HT1080 (cell line): ENCODE results near the gene CYP26A1. TPM values are rescaled to one million over a fixed set of nuclear protein-coding genes. Genes with fewer than 3 reads are reported as not detected.
A peak's percentile ranks its signal among the peaks of the same experiment; 100 is the strongest.

ENCODE experiments used
- DNase-seq: peaks from one replicate; pipeline ENCODE4 v3.0.0-alpha.2; 2015; ENCODE audit warnings: low read depth
- polyA plus RNA-seq, 2 experiments: library from polyadenylated mRNA; depleted of rRNA; stranded (reverse); fragments of >200 nt; gene quantifications; 2 replicates each; pipeline ENCODE4 v1.2.3, GENCODE V29; 2015
- total RNA-seq: library from RNA; depleted of rRNA; stranded (reverse); fragments of >200 nt; shearing (Covaris generic); gene quantifications from 2 replicates; pipeline ENCODE4 v1.2.3, GENCODE V29; 2014; rRNA removed

Gene CYP26A1, protein sequence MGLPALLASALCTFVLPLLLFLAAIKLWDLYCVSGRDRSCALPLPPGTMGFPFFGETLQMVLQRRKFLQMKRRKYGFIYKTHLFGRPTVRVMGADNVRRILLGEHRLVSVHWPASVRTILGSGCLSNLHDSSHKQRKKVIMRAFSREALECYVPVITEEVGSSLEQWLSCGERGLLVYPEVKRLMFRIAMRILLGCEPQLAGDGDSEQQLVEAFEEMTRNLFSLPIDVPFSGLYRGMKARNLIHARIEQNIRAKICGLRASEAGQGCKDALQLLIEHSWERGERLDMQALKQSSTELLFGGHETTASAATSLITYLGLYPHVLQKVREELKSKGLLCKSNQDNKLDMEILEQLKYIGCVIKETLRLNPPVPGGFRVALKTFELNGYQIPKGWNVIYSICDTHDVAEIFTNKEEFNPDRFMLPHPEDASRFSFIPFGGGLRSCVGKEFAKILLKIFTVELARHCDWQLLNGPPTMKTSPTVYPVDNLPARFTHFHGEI
- not detected in 2 replicates for total RNA-seq
- polyA plus RNA-seq (2015; cell fraction: cytosol; rRNA removed): not detected in 2 replicates
- polyA plus RNA-seq (2015; cell fraction: nucleus; rRNA removed): 0.98 TPM in 1 of 2 replicates, not detected in the other

DNA sequence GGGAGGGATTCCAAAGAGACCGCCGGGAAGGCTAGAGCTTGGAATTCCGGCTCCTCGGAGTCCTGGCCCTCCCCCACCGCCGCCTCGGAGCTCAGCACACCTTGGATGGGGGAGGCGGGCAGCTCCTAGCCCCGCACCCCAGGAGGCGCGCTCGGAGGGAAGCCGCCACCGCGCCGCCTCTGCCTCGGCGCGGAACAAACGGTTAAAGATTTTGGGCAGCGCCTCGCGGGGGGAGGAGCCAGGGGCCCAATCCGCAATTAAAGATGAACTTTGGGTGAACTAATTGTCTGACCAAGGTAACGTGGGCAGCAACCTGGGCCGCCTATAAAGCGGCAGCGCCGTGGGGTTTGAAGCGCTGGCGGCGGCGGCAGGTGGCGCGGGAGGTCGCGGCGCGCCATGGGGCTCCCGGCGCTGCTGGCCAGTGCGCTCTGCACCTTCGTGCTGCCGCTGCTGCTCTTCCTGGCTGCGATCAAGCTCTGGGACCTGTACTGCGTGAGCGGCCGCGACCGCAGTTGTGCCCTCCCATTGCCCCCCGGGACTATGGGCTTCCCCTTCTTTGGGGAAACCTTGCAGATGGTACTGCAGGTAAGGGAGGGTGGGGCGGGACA is at the start of gene CYP26A1:
CYP26A1 (plus strand) TSS at position 355 of the 608 bp plus-strand sequence; CDS start at position 397, 42 bp downstream.
- DNase-seq: no peak

DNA sequence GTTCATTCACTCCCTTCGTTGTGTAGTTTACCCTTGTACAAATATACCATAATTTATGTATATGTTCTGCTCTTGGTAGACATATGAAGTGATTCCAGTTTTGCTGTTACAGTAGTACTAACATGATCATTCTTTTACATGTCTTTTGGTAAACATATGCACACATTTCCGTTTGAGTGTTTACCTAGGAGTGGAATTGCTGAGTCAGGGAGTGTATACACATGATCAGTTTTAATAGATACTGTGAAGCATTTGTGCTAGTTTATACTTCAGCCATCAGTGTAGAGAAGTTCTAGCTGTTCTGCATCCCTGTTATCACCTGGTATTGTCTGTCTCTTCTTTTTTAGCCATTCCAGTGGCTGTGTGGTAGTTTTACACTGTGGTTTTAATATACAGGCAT is 47.6 kb upstream of the CYP26A1 start:
- no peak for DNase-seq

DNA sequence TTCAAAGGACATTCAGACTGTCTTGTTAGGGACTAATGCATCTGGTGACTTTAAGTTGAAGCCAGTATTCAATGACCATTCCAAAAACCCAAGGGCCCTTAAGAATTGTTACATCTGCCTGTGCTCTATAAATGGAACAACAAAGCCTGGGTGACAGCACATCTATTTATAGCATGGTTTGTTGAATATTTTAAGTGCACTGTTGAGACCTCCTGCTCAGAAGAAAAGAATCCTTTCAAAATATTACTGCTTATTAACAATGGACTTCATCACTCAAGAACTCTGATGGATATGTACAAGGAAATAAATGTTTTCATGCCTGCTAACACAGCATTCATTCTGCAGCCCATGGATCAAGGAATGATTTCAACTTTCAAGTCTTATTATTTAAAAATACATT is 46.2 kb upstream of the CYP26A1 start:
- DNase-seq: no peak

DNA sequence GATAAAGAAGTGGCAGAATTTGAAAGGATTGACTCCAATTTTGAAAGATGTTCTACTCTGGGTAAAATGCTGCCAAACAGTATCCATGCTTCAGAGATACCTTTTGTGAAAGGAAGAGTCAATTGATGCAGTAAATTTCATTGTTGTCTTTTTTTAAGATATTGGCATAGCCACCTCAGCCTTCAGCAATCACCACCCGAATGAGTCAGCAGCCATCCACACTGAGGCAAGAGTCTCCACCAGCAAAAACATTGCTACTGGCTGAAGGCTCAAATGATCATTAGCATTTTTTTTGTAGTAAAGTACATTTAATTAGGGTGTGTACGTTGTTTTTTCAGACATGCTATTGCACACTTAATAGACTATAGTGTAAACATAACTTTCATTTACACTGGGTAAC is 44.8 kb upstream of the CYP26A1 start:
- DNase-seq: peak; percentile 73

DNA sequence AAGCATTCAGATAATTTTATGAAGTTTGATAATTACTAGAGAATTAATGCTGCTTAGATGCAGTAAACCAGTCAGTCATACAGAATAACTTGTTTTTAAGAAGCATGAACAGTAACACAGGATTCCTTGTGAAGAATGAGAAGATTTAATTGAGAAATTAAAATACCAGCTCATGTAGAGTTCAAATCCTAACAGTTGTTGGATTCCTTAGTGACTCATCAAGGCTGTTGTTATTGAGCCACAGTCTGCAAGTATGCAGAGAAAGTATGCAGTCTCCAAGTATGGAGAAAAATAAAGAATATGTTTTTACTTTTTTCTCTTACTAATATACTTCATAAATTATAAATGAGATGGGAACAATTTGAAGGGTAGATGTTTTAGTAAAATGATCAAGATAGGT is 43.3 kb upstream of the CYP26A1 start:
- DNase-seq: peak; percentile 56

DNA sequence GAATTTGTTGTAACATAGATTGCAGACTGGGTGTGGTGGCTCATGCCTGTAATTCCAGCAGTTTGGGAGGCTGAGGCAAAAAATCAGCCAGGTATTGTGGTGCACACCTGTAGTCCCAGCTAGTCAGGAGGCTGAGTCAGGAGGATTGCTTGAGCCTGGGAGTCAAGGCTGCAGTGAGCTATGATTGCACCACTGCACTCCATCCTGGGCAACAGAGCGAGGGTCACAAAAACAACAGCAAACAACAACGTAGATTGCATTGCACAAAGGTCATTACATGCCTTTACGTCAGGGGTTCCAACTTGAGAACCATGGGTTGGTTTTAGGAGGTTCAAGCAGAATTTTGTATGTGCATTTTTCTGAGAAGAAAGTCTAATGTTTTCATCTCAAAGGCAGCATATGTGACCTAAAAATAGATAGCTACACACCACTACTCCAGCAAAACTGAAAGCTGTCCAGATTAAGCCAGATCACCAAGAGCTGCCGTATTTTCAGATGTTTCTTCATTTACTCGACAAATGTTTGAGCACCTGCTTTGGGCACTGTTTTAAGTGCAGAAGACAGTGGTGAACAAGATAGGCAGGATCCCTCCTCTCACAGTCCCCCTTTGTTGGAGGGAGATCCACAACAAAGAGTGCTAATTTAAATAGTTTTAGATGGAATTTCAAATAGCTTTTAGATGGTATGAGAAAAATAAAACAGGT is 41.4 kb upstream of the CYP26A1 start:
- DNase-seq: no peak

DNA sequence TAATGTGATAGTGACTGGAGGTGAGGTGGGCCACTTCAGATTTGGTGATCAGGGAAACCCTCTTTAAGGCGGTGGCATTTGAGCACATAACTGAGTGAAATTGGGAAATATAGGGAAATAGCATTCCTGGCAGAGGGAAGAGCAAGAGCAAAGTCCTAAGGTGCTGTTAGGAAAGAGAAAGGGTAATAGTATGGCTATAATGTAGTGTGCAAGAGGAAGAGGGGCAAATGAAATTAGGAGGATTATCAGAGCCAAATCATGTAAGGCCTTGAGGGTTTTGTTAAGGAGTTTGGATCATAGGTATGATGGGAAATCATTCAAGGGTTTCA is 40.9 kb upstream of the CYP26A1 start:
- no peak for DNase-seq

DNA sequence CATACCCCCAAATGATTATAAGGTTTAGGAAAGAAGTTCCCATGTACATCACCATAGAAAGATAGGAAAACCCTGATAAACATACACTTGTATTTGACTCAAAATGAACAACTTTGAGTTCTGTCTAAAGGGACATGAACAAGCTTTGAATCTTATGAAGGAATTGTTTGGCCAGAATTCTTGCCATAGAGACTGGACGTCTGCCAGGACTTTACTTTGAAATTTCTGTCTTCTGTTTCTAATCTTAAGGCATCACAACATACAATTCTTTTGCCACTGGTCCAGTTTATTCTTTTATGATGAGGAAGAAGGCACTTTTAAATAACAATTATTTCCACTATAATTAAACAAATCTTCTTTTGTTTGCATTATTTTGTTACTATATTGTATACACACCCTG is 39.3 kb upstream of the CYP26A1 start:
- DNase-seq: no peak

DNA sequence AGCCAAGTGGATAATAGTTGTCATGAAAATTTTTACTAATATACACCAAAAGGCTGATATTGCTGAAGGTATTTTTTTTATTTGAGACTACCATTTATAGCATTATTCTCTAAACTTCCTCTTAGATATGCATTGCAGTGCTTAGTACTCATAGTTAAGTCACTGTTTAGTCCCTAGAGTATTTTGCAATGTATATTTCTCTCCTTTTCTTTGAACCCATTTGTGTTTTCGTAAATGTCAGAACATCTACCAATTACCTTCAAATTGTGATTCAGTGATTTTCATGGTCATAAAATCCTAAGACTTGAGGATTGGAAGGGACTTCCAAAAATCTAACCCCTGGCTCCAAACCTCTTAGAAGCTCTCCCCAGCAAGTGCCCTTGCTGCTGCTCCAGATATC is 34.6 kb upstream of the CYP26A1 start:
- no peak for DNase-seq

DNA sequence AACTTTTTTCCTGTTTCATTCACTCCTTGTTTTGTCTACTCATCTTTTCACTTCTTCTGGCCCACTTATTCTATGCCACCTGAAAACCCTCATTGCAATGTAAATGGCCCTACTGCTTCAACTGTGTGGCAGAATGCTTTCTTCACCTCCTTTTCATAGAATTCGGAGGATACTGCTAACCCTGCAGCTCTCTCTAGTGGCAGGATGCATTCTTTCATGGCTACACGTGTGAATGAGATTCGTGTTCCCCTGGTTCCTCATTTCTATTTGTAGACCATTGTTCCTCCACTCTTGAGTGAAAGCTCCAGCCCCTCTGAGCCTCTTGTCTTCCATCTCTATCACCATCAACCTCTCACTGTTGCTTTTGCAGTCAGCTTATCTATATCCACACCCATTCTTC is 34.0 kb upstream of the CYP26A1 start:
- DNase-seq: peak; percentile 38

DNA sequence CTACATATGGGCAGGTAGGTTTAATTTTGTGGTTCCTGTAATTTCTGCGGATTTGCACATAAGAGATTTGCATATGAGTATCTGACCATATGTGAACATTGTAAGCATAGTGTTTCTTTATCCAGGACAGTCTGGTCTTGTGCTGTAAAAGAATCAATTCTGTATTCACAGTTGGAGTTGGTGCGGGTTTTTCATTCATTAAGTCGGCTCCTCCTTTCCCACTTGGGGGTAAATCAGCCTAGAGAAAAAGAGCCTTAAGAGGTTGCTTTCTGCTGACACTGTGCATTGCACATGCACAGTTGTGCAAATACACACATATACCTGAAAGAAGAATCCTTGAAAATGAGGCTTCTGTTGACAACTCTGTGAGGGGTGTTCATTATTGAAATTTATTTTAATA is 19.2 kb upstream of the CYP26A1 start:
- no peak for DNase-seq

DNA sequence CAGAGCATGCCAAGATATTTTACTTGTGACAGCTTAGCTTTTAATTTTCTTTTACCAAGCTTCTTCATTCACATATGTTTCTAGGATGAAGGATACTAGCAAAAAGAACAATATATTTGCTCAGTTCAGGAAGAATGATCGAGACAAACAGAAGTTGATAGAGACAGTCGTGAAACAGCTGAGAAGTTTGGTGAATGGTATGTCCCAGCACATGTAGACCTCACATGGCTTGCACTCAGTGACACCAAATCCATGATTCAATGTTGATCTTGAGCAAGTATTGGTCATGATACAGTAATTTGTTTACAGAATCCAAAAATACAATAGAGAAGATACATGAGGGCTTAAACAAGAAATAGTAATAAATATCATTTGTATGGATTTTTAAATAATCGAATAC is 15.6 kb upstream of the CYP26A1 start:
- DNase-seq: no peak

DNA sequence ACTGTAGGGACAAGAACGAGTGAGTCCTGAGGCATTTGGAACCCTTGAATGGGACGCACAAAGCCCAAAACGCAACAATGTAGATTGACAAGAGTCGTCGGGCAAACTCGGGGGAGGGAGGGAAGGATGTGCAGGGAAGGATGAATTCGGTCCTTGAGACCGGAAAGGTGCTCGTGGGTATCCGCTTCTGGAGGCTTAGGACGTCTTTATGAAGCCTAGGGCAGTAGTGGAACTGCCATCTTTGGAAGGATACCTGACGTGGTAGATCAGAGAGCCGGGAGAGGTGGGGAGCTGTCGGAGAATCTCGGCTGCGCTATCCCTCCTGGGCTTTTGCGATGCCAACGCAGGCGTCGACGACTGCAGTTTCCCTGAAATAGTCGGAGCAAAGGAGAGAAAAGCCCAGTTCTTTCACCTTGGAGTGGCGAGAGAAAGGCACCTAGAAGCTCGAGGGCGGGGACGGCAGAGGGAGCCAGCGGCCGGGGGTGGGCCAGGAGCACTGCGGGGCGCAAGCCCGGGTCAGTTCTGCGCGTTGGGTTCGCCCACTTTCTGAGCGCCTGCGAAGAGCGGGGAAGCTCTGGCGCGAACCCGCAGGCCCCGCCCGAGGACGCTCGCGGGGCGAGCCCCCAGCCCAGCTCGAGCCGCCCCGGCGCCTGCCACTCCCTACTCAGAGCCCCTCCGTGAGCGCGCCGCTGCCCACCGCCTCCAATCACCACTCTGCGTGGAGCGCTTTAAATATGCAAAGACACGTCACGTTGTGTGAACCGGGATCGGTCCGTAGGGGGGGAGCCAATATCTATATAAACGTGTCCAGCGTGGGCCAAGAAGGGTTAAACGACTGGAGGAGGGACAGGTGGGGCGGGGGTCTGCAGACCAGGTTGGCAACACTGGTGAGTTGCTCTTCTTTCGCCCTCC is 13.5 kb upstream of the CYP26A1 start, which contains the start of gene CYP26C1:
CYP26C1 (plus strand) TSS at position 824 of the 912 bp plus-strand sequence. CDS start 466 bp downstream, outside the sequence.
- no peak for DNase-seq

DNA sequence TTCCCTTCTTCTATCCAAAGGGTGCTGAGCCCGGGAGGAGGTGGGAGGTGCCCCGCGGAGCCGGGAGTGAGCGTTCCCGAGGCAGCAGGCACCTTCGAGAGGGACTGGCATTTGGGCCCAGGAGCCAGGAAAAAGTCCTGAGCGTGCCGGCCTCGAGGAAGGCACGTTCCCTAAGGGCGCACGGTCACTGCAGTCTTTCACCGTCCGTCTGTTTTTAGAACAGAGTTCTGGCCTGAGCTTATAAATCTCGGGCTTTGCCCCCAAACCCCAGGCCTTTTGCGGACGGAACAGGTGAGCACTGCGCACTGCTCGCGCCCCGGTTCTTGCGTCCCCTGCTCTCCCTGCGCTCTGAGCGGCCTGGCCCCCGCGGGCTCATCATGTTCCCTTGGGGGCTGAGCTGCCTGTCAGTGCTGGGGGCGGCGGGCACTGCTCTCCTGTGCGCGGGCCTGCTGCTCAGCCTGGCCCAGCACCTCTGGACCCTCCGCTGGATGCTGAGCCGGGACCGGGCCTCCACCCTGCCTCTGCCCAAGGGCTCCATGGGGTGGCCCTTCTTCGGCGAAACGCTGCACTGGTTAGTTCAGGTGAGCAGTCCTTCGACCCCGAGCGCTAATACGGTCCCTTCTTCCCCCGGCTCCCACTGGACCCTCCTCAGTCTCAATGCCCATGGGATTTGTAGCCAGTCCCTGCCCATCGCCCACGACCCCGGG is 12.7 kb upstream of the CYP26A1 start:
- DNase-seq: no peak

DNA sequence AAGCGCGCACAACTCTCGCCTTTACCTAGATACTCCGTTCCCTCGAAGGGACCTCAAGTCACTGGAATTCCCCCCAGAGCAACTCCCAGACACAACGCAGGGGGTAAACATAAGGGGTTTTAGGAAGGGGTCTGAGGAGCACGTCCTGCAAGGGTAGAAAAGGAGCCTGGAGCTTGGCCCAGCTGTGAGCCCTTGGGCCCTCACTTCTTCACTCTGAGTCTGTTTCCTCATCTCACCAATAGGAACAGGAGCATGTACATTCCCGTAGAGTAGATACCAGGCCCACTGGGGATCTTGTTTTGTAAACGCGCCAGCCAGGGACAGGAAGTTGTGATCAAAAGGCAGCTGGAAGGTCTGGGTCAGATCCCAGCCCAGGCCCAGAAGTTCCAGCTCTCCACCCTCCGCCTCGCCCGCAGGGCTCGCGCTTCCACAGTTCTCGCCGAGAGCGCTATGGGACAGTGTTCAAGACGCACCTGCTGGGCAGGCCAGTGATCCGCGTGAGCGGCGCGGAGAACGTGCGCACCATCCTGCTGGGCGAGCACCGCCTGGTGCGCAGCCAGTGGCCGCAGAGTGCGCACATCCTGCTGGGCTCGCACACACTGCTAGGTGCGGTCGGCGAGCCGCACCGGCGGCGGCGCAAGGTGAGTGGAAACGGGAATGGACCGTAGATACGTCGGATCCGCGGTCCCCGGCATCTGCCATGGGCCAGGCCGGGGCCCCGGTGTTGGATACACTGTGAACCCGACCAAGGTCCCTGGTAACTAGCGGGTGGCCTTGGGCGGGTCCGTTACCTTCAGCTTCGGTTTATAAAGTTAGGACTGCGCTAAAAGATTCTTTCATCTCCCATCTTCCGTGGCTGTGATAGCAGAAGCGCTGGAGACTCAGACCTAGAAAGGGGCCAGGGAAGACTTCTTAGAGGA is 11.8 kb upstream of the CYP26A1 start:
- DNase-seq: no peak

DNA sequence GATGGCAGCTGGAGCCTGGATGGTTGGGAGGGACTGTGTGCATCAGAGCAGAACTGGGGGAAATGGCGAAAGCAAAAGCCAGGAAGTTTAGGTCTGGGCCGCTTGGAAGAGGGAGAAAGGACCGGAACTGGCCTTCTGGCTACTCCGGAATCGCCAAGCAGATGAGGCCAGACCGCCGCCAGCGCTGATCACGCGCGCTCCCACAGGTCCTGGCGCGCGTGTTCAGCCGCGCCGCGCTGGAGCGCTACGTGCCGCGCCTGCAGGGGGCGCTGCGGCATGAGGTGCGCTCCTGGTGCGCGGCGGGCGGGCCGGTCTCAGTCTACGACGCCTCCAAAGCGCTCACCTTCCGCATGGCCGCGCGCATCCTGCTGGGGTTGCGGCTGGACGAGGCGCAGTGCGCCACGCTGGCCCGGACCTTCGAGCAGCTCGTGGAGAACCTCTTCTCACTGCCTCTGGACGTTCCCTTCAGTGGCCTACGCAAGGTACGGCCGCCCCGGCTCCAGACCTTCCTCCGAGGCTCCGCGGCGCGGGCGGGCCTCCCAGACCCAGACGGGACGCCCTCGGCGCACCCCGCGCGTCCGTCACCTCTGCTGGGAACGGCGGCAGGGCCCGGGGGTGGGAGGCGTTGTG is 11.1 kb upstream of the CYP26A1 start:
- no peak for DNase-seq

DNA sequence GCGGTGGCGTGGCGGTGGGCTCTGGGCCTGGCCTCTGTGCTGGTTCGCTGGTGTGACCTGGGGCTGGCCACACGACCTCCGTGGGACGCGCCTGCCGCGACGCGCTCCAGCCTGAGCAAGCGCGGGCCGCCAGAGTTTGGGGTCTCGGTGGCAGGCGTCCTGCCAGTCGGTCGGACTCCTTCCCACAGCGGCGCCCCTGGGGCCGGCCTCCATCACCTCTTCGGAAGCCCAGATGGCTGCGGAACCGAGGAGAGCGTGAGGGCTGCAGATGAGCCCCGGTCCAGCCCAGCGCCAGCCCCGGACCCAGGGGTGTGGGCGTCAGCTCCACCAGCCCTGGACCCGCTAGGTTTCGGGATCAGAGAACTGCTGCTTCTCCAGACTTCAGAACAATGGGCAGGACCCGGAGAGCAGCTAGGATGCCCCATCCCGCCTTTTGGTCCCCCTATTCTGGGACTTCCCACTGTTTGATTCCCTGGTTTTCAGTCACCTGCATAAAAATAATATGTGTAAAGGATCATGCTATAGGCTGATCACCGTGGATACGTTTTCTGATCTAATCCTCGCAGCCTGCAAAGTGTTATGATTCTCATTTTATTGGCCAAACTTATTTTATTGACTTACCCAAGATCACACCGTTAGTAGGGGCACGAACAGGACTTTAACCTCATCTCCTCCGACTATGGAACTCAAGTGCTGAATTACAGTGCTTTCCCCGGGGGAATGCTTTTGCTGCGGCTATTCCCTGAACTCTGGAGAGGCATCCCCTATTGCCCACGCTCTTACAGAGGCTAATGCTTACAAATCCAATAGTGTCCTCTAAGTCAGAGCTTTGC is 10.3 kb upstream of the CYP26A1 start:
- DNase-seq: no peak
